ENCODE measurements around the gene TBL1X. TPM values are rescaled to one million over a fixed set of nuclear protein-coding genes. Genes with fewer than 3 reads are reported as not detected.
"Not testable (repeated sequence)": the region's sequence is repeated elsewhere in the genome, so short reads cannot be mapped to it uniquely, and the experiment has no call there.

Gene TBL1X
- total RNA-seq, 3 donors from 2014 or later = 45.5 to 61.3 (median 49.9) TPM

- ATAC-seq (no peak), DNase-seq (no peak)
- peaks cover 2% of the 10 kb centered on the region for H3K36me3 Mint-ChIP-seq (ENCODE audit: insufficient read depth)
- peaks cover 35% of the 10 kb centered on the region for H3K4me1 Mint-ChIP-seq (ENCODE audit: low read depth)
- H3K27me3 Mint-ChIP-seq (ENCODE audit: low read depth) = no peaks in the 10 kb centered on the region
- no peaks in the 10 kb centered on the region for H3K9me3 Mint-ChIP-seq
- H3K4me3 Mint-ChIP-seq = no peak overlapping the region
These were observed 60.8 kb downstream of the TBL1X start for GRCh38 chrX:9525511-9526248.

- Mint-ChIP-seq H3K4me1 (ENCODE audit: low read depth) (peaks cover 39% of the 10 kb centered on the region), H3K27me3 (ENCODE audit: low read depth) (no peaks in the 10 kb centered on the region), H3K4me3 (no peak overlapping the region), H3K36me3 (ENCODE audit: insufficient read depth) (peaks cover 2% of the 10 kb centered on the region), H3K9me3 (no peaks in the 10 kb centered on the region)
- DNase-seq = no peak
- no peak for ATAC-seq
These were observed 62.1 kb downstream of the TBL1X start for GRCh38 chrX:9526965-9527364.

GRCh38 chrX:9528498-9528897 lies 63.6 kb downstream of the TBL1X start:
- Mint-ChIP-seq H3K9me3 (no peaks in the 10 kb centered on the region), H3K36me3 (ENCODE audit: insufficient read depth) (no peaks in the 10 kb centered on the region), H3K27me3 (ENCODE audit: low read depth) (no peaks in the 10 kb centered on the region), H3K4me3 (no peak overlapping the region), H3K4me1 (ENCODE audit: low read depth) (peaks cover 40% of the 10 kb centered on the region)
- no peak for ATAC-seq
- DNase-seq = no peak

GRCh38 chrX:9529223-9529622 lies 64.4 kb downstream of the TBL1X start:
- H3K27me3 Mint-ChIP-seq (ENCODE audit: low read depth) = no peaks in the 10 kb centered on the region
- DNase-seq (no peak), ATAC-seq (no peak)
- H3K36me3 Mint-ChIP-seq (ENCODE audit: insufficient read depth) = no peaks in the 10 kb centered on the region
- H3K4me1 Mint-ChIP-seq (ENCODE audit: low read depth) = peaks cover 46% of the 10 kb centered on the region
- no peaks in the 10 kb centered on the region for H3K9me3 Mint-ChIP-seq
- no peak overlapping the region for H3K4me3 Mint-ChIP-seq

GRCh38 chrX:9530848-9531274 lies 66.0 kb downstream of the TBL1X start:
- no peaks in the 10 kb centered on the region for H3K27me3 Mint-ChIP-seq (ENCODE audit: low read depth)
- no peaks in the 10 kb centered on the region for H3K9me3 Mint-ChIP-seq
- H3K4me3 Mint-ChIP-seq = peak overlapping the region; percentile 60
- DNase-seq (peak; percentile 31), ATAC-seq (peak; percentile 67 to 69)
- peaks cover 43% of the 10 kb centered on the region for H3K4me1 Mint-ChIP-seq (ENCODE audit: low read depth)
- H3K36me3 Mint-ChIP-seq (ENCODE audit: insufficient read depth) = no peaks in the 10 kb centered on the region

- Mint-ChIP-seq H3K9me3 (no peaks in the 10 kb centered on the region), H3K4me1 (ENCODE audit: low read depth) (peaks cover 37% of the 10 kb centered on the region), H3K4me3 (no peak overlapping the region), H3K36me3 (ENCODE audit: insufficient read depth) (peaks cover 3% of the 10 kb centered on the region), H3K27me3 (ENCODE audit: low read depth) (no peaks in the 10 kb centered on the region)
- no peak for DNase-seq
- ATAC-seq = no peak
These were observed 67.5 kb downstream of the TBL1X start for GRCh38 chrX:9532349-9532748.

- no peak for DNase-seq
- peaks cover 11% of the 10 kb centered on the region for H3K36me3 Mint-ChIP-seq (ENCODE audit: insufficient read depth)
- H3K4me3 Mint-ChIP-seq = no peak overlapping the region
- H3K27me3 Mint-ChIP-seq (ENCODE audit: low read depth) = no peaks in the 10 kb centered on the region
- peaks cover 42% of the 10 kb centered on the region for H3K4me1 Mint-ChIP-seq (ENCODE audit: low read depth)
- H3K9me3 Mint-ChIP-seq = no peaks in the 10 kb centered on the region
- ATAC-seq = no peak
These were observed 68.8 kb downstream of the TBL1X start for GRCh38 chrX:9533611-9534010.

GRCh38 chrX:9534686-9535085 lies 69.8 kb downstream of the TBL1X start:
- Mint-ChIP-seq H3K9me3 (no peaks in the 10 kb centered on the region), H3K27me3 (ENCODE audit: low read depth) (no peaks in the 10 kb centered on the region), H3K4me3 (no peak overlapping the region), H3K36me3 (ENCODE audit: insufficient read depth) (peaks cover 11% of the 10 kb centered on the region), H3K4me1 (ENCODE audit: low read depth) (peaks cover 47% of the 10 kb centered on the region)
- ATAC-seq = no peak
- no peak for DNase-seq

- H3K4me1 Mint-ChIP-seq (ENCODE audit: low read depth) = peaks cover 48% of the 10 kb centered on the region
- no peak for DNase-seq
These were observed 70.2 kb downstream of the TBL1X start for GRCh38 chrX:9535101-9535500.

GRCh38 chrX:9536156-9536555 lies 71.3 kb downstream of the TBL1X start:
- Mint-ChIP-seq H3K36me3 (ENCODE audit: insufficient read depth) (peaks cover 11% of the 10 kb centered on the region), H3K4me1 (ENCODE audit: low read depth) (peaks cover 40% of the 10 kb centered on the region)
- DNase-seq; ATAC-seq; H3K9me3 Mint-ChIP-seq; H3K4me3 Mint-ChIP-seq; H3K27me3 Mint-ChIP-seq (ENCODE audit: low read depth): not testable (repeated sequence)

More at GRCh38 chrX:9535101-9535500, 70.2 kb downstream of the TBL1X start:
- peaks cover 11% of the 10 kb centered on the region for H3K36me3 Mint-ChIP-seq (ENCODE audit: insufficient read depth)
- H3K9me3 Mint-ChIP-seq = no peaks in the 10 kb centered on the region
- ATAC-seq = no peak
- no peaks in the 10 kb centered on the region for H3K27me3 Mint-ChIP-seq (ENCODE audit: low read depth)
- no peak overlapping the region for H3K4me3 Mint-ChIP-seq

- Mint-ChIP-seq H3K36me3 (ENCODE audit: insufficient read depth) (peaks cover 11% of the 10 kb centered on the region), H3K4me3 (no peak overlapping the region), H3K9me3 (no peaks in the 10 kb centered on the region), H3K27me3 (ENCODE audit: low read depth) (no peaks in the 10 kb centered on the region), H3K4me1 (ENCODE audit: low read depth) (peaks cover 40% of the 10 kb centered on the region)
- ATAC-seq = no peak
- DNase-seq = no peak
These were observed 72.9 kb downstream of the TBL1X start for GRCh38 chrX:9537781-9538180.

- H3K4me3 Mint-ChIP-seq = no peak overlapping the region
- H3K27me3 Mint-ChIP-seq (ENCODE audit: low read depth) = no peaks in the 10 kb centered on the region
- peaks cover 11% of the 10 kb centered on the region for H3K36me3 Mint-ChIP-seq (ENCODE audit: insufficient read depth)
- H3K4me1 Mint-ChIP-seq (ENCODE audit: low read depth) = peaks cover 35% of the 10 kb centered on the region
- DNase-seq (no peak), ATAC-seq (no peak)
- H3K9me3 Mint-ChIP-seq = no peaks in the 10 kb centered on the region
These were observed 73.7 kb downstream of the TBL1X start for GRCh38 chrX:9538544-9539045.

GRCh38 chrX:9539605-9540387 lies 74.9 kb downstream of the TBL1X start:
- Mint-ChIP-seq H3K9me3 (no peaks in the 10 kb centered on the region), H3K36me3 (ENCODE audit: insufficient read depth) (peaks cover 11% of the 10 kb centered on the region), H3K4me1 (ENCODE audit: low read depth) (peaks cover 24% of the 10 kb centered on the region), H3K27me3 (ENCODE audit: low read depth) (no peaks in the 10 kb centered on the region), H3K4me3 (no peak overlapping the region)
- ATAC-seq (peak in 1 of 2 donors; percentile 10), DNase-seq (no peak)

GRCh38 chrX:9542106-9542760 lies 77.4 kb downstream of the TBL1X start:
- Mint-ChIP-seq H3K36me3 (ENCODE audit: insufficient read depth) (peaks cover 13% of the 10 kb centered on the region), H3K27me3 (ENCODE audit: low read depth) (no peaks in the 10 kb centered on the region), H3K4me3 (no peak overlapping the region), H3K9me3 (no peaks in the 10 kb centered on the region), H3K4me1 (ENCODE audit: low read depth) (peaks cover 21% of the 10 kb centered on the region)
- DNase-seq = no peak
- ATAC-seq = no peak

All from activated T-cell treated with anti-CD3 and anti-CD28 coated beads, Interleukin-2, amount 50 U/mL, for 4 hours (primary cell).